IPS DF 4.7 (cell line): ENCODE data around the gene POLD2.

Experiments
- DNase-seq: peaks from one replicate; pipeline ENCODE4 v3.0.0-alpha.2; 2013; ENCODE audit warnings: low spot score; ENCODE audit errors: extremely low read depth

POLD2 gene

GRCh38 chr7:44065431-44066110 is 57.8 kb downstream of the POLD2 start, which contains the start of gene PGAM2:
Gene PGAM2 (minus strand): TSS chr7:44065567. CDS start chr7:44065529, 38 bp downstream.
- DNase-seq, result no peak

GRCh38 chr7:44064791-44065430 is 58.4 kb downstream of the POLD2 start:
- DNase-seq, result no peak
